GM18498 (cell line): ENCODE data around the gene IRAG1.
"Not testable (repeated sequence)": the region's sequence is repeated elsewhere in the genome, so short reads cannot be mapped to it uniquely, and the experiment has no call there.

Experiments
- ATAC-seq: cut with Tn5 transposase; IDR thresholded peaks from one replicate; pipeline ENCODE4 v1.9.1; 2021; ENCODE audit warnings: mild to moderate bottlenecking, moderate library complexity; ENCODE audit not compliant: unreplicated experiment

Gene IRAG1

DNA sequence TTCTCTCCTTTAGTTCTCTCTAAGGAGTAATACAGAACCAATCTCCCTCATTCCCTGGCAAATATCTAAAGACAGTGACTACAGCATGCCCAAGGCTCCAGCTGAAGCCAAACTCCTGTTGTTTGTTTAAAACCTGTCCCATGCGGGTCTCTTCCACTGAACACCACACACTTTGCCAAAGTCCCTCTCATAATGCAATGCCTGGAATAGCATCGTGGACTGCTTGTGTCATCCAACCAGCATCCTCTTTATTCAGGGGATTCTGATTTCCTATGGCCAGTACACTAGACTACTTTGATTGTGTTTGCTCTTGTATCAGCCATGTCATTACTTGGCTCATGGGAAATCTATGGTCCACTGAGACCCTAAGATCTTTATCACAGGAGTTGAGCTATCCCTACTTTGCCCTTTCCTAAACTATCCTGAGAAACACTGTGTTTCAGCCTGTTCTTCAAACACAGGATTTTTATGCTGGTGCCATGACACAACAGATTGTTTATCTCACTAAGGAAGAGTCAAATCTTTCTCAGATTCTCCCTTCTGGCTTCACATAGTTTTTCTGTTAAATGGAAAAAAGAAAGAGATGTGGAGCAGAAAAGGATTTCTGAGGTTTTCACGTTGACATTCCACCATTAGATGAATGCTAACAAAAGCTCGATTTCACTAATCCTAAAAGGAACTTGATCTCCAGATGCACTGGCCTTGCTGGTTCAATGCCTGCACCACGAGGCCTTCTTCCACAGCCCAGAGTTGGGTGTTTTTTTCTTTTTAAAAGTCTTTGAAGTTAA is 15.9 kb upstream of the IRAG1 start:
- ATAC-seq, result no peak

DNA sequence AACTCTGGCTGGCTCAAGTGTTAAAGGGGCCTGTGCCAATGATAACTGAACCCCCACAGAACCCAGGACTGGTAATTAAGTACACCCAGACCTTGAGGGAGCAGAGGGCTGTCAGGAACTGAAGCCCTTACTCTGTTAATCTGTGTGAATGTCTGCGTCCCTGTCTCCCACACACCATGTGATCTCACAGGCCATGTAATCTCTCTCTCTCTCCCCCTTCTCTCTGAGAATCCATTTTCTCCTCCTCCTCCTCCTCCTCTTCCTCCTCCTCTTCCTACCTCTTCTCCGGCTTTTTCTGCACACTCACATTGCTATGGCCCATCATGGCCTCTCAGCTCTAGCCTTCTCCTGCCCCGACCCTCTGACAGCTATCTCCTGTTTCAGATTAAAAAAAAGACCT is 14.6 kb upstream of the IRAG1 start:
- ATAC-seq, result no peak

GRCh38 chr11:10701982-10702381 is 8.4 kb upstream of the IRAG1 start:
- no peak for ATAC-seq

DNA sequence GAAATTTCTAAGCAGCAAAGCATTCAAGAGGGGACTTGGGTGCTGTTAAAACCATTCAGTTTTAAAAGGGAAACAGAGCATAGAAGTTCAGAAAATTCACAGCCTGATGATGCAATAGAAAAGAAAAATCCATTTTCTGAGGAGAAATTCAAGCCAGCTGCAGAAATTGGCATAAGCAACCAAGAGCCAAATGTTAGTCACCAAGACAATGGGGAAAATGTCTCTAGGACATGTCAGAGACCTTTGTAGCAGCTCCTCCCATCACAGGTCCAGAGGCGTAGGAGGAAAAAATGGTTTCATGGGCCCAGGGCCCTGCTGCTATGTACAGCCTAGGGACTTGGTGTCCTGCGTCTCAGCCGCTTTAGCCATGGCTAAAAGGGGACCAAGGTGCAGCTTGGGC is 5.5 kb upstream of the IRAG1 start:
- ATAC-seq, result no peak

DNA sequence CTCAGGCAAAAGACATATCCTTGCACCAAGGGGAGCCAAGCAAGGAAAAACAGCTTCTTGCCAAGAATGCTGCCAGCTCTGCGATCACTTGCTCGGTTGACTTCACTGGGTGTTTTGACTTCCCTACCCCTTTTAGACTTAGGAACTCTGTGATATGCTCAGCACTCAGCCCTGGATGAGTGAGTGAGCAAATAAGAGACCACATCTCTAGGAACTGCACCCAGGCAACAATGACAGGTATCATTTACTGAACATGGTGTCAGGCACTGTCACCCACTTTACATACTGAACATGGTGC is 3.7 kb upstream of the IRAG1 start:
- no peak for ATAC-seq

DNA sequence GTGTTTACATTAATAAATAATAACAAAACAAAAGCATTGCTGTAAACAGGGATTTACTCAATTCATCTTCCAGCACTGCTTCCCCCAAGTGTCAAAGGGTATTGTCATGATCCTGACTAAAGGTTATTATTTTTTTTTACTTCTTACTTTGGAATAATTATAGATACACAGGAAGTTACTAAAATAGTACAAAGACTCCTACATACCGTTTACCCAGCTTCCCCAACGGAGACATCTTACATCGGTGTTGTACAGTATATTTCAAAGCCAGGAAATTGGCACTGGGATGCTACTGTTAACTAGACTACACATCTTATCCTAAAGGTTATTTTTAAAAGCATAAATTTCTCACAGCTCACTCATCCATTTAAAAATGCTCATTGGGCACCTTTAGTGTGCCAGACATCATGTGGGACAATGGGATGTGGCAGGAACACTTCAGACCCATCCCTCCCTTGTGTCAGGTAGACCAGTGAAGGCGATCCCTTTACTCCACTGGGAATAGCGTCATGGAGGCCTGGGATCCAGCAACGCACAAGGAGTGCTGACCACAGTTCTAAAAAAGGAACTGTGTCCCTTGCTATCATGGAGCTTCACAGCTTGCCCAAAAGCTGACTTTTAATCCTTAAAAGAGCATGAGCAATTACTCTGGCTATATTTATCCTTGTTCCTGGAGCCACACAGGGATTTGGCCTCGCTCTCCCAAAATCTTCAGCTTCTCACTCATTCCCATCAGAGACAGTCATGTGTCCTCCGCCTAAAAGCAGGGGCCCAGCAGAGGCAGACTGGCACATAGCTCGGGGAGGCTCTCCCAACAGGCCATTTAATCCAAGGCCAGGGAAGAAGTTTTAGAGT is 3.1 kb upstream of the IRAG1 start:
- no peak for ATAC-seq

DNA sequence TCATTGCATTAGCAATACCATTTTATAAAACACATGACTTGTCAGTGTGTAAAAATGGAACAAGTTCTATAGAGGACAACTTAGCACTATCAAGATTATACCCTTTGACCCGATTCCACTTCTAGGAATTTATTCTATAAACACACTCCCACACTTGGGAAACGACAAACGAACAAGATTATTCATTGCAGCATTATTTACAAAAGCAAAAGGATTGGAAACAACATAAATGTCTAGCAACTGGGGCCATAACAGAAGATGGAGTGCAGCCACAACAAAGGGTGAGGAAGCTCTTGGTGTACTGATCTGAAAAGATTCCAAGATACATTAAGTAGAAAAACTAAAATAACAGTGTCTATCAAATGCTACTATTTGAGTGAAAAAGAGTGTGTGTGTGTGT is 2.3 kb upstream of the IRAG1 start:
- no peak for ATAC-seq

DNA sequence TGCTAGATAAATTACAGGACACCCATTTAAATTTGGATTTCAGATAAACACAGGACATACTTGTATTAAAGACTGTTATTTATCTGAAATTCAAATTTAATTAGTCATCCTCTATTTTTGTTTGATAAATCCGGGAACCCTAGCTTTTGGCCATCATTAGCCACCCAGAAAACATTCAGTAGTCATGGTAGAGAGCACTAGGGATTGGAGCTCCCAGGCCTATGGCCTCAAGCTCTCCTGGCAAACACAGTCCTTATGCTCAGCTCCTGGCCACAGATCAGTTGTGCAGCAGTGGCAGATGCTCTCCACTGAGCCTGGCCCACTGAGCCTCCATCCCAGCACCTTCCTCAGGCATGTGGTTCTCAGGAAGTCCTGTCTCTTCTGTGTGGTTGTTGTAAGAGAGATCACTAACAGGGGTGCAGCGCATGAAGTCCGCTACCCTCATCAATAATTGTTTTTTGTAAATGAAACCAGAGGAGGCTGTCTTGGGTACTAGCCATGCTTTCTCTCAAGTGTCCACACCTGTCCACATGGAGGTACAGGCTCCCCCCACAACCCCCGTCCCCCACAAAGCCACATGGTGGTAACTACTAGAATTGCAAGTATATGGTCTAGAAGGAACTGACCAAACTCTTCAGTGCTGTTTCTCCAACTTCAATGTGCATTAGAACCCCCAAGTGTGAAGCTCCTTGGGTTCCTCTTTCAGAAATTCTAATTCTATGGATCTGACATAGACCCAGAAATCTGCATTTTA is 1.1 kb upstream of the IRAG1 start:
- ATAC-seq, result no peak

DNA sequence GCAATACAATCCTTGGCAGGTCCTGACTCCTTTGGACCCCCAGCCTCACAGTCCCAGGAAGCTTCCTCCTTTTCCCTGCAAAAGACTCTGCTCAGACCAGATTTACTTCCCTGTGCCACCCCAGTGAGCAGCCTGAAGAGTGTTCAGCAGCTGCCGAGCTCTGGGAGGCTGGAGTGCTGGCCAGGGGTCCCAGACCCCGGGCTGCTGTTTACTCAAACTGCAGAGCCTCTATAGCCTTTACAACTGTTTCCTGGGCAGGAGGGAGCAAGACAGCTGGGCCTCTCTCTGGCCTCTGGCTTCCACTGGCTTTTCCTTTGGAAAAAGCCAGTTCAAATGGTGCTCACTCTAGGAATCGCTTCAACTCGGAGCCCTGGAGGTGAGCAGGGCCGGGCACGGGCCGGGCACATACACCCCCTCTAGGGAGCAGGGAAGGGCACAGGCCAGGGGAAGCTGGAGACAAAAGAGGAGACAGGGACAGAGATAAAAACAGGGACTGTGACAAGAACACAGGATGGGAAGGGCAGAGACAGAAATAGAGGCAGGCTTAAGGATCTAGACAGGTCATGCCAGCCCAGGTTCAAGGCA is 932 bp downstream of the IRAG1 start:
- no peak for ATAC-seq

DNA sequence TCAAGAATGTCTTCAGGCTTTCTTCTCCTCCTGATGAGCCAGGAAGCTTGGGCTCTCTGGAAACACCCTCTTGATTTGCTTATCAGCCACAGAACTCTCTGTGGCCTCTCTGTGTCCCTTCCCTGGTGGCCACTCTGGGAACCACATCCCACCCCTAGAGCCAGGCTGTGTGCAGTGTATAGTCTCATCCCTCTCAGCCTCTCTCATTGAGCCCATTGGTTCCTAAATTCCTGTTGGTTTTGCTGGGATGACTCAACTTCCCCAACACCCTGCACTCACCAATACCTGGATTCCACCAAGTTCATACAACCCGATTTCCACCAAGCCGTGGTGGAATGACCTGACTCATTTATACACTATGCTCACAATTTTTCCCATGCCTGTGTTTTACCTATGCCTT is 5.2 kb downstream of the IRAG1 start:
- no peak for ATAC-seq

GRCh38 chr11:10686311-10686710 is 7.2 kb downstream of the IRAG1 start:
- ATAC-seq, result no peak

GRCh38 chr11:10683429-10683828 is 10.1 kb downstream of the IRAG1 start:
- ATAC-seq, result no peak

DNA sequence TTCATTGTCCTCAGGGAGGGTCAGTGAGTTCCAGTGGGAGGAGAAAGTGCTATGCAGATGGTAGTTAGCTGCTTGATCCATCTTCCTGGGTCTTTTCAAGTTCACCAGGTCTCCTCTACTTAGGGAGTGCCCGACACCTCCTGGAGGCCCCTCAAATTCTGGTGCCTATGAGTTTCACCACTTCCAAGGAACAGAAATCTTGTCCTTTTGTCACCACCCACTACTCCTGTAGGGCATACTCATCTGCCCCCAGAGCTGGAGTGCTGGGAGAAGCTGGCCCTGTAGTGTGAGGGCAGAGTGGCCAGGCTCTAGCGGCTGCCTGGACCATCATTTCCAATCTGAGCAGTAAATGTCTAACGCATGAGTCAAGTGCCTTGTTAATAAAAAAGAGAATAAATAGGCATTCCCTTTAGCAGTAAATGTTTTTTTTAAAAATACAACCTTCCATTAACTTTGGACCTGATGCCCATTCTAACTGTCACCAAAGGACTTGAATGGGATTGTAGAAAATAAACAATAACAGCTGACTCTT is 12.5 kb downstream of the IRAG1 start:
- ATAC-seq, result no peak

DNA sequence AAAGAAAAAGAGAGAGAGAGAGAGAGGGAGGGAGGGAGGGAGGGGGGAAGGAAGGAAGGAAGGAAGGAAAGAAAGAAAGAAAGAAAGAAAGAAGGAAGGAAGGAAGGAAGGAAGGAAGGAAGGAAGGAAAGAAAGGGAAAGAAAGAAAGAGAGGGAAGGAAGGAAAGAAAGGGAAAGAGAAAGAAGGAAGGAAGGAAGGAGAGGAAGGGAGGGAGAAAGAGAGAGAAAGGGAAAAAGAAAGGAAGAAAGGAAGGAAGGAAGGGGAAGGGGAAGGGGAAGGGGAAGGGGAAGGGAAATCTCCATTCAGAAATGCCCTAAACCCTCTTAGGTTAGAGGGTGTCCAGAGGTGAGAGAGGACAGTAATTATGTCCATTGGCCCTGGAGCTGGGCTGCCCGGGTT is 13.3 kb downstream of the IRAG1 start:
- ATAC-seq, result not testable (repeated sequence)

DNA sequence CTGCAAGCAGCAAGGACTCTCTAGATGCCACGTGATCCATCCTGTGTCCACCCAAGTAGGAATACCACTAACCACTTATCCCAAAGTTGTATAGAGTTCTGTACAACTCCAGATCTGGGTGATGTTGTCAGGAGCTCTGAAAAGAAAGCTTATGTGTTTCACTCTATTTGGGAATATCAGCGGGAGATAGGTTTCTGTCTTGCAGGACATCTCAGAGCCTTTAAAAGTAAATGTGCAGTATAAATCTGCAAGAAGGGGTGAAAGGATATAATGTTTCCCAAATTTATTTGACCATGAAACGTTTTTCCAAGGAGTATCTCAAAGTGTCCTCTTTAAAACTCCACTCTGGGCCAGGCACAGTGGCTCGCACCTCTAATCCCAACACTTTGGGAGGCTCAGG is 13.9 kb downstream of the IRAG1 start:
- ATAC-seq, result no peak

GRCh38 chr11:10678101-10678500 is 15.5 kb downstream of the IRAG1 start:
- ATAC-seq, result no peak

DNA sequence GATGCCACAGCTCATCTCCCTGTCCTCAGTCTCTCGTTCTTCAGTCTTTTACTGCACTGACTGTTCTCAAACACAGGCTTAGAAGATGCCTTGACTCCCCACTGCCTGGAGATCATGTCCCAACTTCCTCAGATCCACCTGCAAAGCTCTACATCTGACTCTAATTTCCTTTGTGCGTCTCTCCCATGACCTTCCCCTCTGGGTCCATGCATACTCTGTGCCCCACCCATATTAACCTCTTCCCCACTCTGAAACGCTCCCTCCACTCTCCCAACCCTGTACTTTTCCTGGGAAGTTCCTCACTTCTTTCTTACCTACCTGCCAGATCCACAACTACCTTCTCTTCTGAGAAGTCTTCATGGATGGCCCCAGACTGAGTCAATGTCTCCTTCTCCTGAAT is 16.6 kb downstream of the IRAG1 start:
- no peak for ATAC-seq

DNA sequence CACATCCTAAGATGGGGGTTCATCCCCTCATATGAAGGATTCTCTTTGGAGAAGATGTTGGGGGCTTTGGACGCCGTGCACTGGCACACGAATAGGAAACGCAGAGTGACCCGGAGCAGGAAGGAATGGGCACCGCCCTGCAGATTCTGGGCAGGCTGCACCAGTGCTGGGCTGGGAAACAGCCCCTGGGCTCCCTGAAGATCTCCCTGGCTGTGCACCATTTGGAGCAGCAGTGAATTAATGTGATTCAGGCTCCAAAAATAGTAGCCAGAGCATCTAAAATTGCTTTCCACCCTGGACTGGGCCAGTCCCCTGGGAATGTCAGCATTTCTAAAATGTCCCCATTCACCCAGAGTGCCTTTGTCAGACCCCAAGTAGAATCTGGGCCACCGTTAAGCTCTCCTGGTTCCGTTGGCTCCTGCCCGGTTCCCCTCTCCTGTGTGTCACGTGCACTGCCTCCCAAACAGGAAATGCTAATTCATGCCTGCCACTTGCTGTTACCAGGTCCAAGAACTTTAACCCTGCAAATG is 18.6 kb downstream of the IRAG1 start:
- ATAC-seq, result no peak

GRCh38 chr11:10674440-10674855 is 19.1 kb downstream of the IRAG1 start:
- no peak for ATAC-seq

- no peak for ATAC-seq
These were observed 20.0 kb downstream of the IRAG1 start for GRCh38 chr11:10673501-10674062.

DNA sequence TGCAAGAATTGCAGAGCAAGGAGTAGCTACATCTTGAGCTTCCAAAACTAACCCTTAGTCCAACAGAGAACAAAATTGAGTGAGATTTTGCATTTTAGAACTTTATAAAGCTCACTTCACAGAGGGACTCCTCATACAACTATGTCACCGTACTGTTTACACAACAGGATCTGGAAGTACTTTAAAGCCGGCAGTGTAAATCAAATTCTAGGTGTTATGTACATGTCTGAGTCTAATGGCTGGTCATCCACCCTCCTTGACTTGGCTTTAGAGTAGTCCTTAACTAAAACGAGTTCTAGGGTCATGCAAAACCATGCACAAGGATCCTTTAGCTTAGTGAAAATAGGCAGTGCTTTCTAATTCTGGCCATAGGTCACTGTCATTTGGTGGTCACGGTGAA is 23.5 kb downstream of the IRAG1 start:
- ATAC-seq, result no peak
